Activated T-cell treated with anti-CD3 and anti-CD28 coated beads, Interleukin-2, amount 50 U/mL, for 1 hour (primary cell): ENCODE measurements around the gene DALRD3.

Experiments
- DNase-seq: peaks from one replicate; pipeline ENCODE4 v3.0.0-alpha.2; 2020

The DALRD3 gene

GRCh38 chr3:49017971-49018706 is at the start of gene DALRD3:
TSS of gene DALRD3 (minus strand) at chr3:49018580. CDS start at chr3:49018564, 16 bp downstream.
- peak; percentile 69 for DNase-seq

GRCh38 chr3:49058011-49058410 is 39.6 kb upstream of the DALRD3 start:
- no peak for DNase-seq

GRCh38 chr3:49057268-49057667 is 38.9 kb upstream of the DALRD3 start:
- no peak for DNase-seq

- DNase-seq, result no peak
These were observed 36.0 kb upstream of the DALRD3 start for GRCh38 chr3:49054344-49054862.

- no peak for DNase-seq
These were observed 35.2 kb upstream of the DALRD3 start for GRCh38 chr3:49053543-49053942.

GRCh38 chr3:49035281-49035680 is 16.9 kb upstream of the DALRD3 start:
- DNase-seq, result no peak

GRCh38 chr3:49034650-49035049 is 16.3 kb upstream of the DALRD3 start:
- DNase-seq, result no peak

GRCh38 chr3:49032646-49033304 is 14.4 kb upstream of the DALRD3 start:
- DNase-seq, result no peak

GRCh38 chr3:49030321-49030720 is 11.9 kb upstream of the DALRD3 start:
- DNase-seq, result no peak

GRCh38 chr3:49029563-49029884 is 11.1 kb upstream of the DALRD3 start:
- no peak for DNase-seq

GRCh38 chr3:49028673-49029562 is 10.5 kb upstream of the DALRD3 start, which contains the start of gene IMPDH2:
TSS of gene IMPDH2 (minus strand) at chr3:49029398. CDS start at chr3:49029350, 48 bp downstream.
- peak; percentile 95 for DNase-seq

- no peak for DNase-seq
These were observed 9.9 kb upstream of the DALRD3 start for GRCh38 chr3:49028298-49028672.

GRCh38 chr3:49027634-49028033 is 9.3 kb upstream of the DALRD3 start:
- DNase-seq, result no peak

GRCh38 chr3:49026536-49026935 is 8.2 kb upstream of the DALRD3 start:
- DNase-seq, result no peak

- no peak for DNase-seq
These were observed 7.6 kb upstream of the DALRD3 start for GRCh38 chr3:49025793-49026520.

GRCh38 chr3:49025005-49025792 is 6.8 kb upstream of the DALRD3 start:
- DNase-seq, result no peak

- DNase-seq, result no peak
These were observed 6.1 kb upstream of the DALRD3 start for GRCh38 chr3:49024449-49024848.

GRCh38 chr3:49023775-49024174 is 5.4 kb upstream of the DALRD3 start:
- DNase-seq, result no peak

GRCh38 chr3:49022688-49023171 is 4.3 kb upstream of the DALRD3 start:
- DNase-seq, result no peak

- DNase-seq, result peak; percentile 94
These were observed 3.7 kb upstream of the DALRD3 start, which contains the start of gene NDUFAF3 for GRCh38 chr3:49021813-49022687. TSS of gene NDUFAF3 (plus strand) at chr3:49022121. CDS start at chr3:49022145, 24 bp downstream.
